T1000 (cell line): ENCODE results near the gene ZC3H14.
A peak's percentile ranks its signal among the peaks of the same experiment; 100 is the strongest.

Experiments
- DNase-seq: peaks from one replicate; lab custom pipeline; 2025; ENCODE audit warnings: mixed read lengths; lab: John Stamatoyannopoulos, UW

Gene ZC3H14

DNA sequence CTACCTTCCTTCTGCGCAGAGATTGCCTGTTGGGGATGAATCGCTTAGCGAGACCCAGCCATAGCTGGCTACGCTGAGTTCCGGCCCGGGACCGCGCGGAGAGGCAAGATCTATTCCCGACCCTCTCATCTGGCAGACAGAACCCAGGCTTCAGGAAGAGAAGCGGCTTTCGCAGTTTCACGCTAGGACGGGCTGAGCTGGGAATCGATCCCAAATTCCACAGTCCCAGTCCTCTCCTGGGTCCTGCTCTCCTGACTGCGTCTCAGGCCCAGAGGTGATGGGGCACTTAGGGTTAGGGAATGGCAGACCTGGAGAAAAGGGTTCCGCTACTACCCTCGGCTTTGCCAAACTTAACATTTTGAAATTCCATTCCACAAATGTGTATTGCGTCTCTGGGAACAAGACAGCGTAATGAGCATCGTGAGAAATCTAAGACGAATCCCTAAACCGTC, 10.8 kb upstream of the ZC3H14 start:
- DNase-seq = no peak

DNA sequence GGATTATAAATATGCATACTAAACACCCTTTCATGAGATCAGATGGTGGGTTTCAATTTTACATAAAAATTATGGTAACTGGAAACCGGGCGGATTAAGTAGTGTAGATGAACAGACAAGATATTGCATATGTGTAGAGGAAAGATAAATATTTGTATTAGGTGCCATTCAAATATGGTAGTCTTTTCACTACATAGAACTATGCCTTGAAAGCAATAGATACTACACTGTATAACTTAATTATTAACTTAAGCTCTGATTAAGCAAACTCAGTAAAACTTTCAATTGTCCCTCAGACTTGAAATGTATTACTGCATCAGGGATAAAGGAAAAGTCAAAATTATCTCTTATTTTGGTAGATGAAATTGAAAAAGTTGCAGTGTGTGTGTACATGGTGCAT, 10.0 kb upstream of the ZC3H14 start:
- DNase-seq = no peak

DNA sequence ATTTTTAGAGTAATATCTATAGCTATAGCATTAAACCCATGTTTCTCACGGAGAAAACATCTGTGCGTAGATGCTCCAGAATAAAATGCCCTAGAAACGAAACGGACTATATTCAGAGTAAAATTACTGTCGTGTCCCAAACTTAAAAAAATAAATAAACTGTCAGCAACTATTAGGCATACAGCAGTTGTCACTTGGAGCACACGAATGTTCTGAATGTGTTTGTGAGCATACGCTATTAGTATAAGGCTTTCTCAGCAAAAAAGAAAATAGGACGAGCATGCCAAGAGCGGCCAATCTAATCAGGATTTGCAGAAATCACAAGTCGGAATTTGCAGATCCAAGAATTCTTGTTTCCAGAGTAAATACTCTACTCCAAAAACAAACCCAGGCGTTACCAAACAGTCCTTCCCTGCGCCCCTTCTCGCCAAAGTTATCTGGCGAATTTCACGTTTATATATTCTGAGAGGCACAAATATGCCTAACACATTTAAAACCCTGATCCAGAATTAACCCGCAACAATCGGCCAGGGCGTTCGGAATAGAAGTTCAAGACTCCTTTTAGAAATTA, 8.9 kb upstream of the ZC3H14 start:
- no peak for DNase-seq

- DNase-seq = peak; percentile 77
Measured at GRCh38 chr14:88554457-88555286, 8.2 kb upstream of the ZC3H14 start, which contains the start of gene PTPN21. TSS of gene PTPN21 (minus strand) at chr14:88555007. CDS start at chr14:88550417, 4,590 bp downstream.

GRCh38 chr14:88556581-88556980, 6.3 kb upstream of the ZC3H14 start:
- DNase-seq = no peak

- no peak for DNase-seq
Measured at GRCh38 chr14:88559852-88560251, 3.0 kb upstream of the ZC3H14 start.

GRCh38 chr14:88562532-88562830, 356 bp upstream of the ZC3H14 start:
- no peak for DNase-seq

DNA sequence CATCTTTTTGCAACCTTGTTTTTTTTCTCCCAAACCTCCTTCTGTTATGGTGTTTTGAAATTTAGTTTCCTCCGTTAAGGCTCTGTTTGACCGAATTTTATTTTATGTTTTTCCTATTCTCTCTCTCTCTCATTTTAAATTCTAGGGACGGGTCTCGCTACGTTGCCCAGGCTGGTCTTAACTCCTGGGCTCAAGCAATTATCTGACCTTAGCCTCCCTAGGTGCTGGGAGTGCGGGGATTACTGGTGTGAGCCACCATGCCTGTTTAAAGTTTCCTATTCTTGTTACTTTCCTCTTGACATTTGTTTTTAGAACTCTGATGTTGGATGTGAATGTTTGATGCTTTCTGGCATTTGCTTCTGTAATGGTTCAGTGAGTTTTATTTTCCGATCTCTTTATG, 1.0 kb downstream of the ZC3H14 start:
- DNase-seq = no peak

GRCh38 chr14:88565427-88565826, 2.6 kb downstream of the ZC3H14 start:
- DNase-seq = no peak

DNA sequence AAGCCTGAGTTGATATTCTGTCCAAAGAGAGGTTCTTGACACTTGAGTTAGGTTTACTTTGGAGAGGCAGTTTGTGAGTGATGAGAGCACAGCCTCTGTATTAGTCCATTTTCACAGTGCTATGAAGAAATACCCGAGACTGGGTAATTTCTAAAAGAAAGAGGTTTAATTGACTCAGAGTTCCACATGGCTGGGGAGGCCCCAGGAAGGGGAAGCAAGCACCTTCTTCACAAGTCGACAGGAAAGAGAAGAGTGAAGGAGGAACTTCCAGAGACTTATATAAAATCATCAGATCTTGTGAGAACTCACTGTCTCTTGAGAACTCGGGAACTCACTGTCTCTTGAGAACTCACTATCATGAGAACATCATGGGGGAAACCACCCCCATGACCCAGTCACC, 5.4 kb downstream of the ZC3H14 start:
- DNase-seq = no peak

DNA sequence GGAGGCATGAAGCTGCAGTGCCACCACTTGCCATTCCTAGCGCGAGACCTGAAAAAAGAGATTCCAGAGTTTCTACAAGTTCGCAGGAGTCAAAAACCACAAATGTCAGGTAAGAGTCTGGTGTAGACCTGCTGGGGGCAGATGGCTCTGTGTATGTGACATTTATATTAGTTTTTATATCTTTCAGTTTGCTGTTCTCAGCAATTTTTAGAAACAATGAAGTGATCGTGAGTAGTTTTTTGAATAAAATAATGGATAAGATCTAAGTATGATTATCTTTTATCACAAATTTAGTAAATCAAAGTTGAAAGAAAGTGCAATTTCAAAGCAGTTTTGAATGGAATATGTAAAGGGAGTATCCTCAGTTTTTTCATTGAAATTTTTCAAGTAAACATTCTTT, 9.3 kb downstream of the ZC3H14 start:
- DNase-seq = no peak

DNA sequence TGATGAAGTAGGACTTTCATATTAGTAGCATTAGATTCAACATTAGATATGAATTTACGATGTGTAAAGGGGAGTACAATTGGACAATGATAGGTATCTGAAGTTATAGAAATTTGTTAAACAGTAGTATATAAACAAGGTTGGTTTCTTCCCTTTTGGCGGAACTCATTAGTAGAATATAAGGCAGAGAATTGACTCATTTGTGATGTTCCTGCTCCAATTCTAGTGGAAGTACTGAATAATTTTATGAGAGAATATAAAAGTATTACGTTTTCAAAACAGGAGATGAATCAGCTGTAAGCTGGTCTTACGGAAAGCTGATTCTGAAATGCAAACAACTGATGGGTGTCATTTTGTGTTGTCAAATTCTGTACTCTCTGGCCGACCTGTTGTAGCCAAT, 13.4 kb downstream of the ZC3H14 start:
- no peak for DNase-seq

GRCh38 chr14:88584451-88584850, 21.6 kb downstream of the ZC3H14 start:
- no peak for DNase-seq

- DNase-seq = no peak
Measured at GRCh38 chr14:88588081-88588480, 25.2 kb downstream of the ZC3H14 start.

DNA sequence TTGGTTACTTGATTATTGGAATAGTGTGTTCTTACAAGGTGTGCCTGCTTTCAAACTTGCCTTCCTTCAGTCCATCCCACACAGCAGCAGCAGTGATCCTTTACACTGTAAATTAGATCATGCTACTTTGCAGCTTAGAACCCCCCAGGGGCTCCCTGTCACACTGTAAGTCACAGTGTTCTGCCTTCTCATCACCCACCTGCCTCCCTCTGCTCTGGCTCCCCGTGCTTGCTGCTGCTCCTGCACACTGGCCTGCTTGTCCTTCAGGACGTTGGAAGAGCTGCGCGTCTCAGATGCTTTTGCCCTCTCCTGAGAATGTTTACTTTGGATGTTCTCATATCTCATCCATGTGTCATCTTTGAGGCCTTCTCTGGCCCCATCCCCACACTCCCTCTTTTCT, 27.3 kb downstream of the ZC3H14 start:
- no peak for DNase-seq

GRCh38 chr14:88592031-88592430, 29.2 kb downstream of the ZC3H14 start:
- DNase-seq = no peak

- no peak for DNase-seq
Measured at GRCh38 chr14:88597038-88597437, 34.2 kb downstream of the ZC3H14 start.

DNA sequence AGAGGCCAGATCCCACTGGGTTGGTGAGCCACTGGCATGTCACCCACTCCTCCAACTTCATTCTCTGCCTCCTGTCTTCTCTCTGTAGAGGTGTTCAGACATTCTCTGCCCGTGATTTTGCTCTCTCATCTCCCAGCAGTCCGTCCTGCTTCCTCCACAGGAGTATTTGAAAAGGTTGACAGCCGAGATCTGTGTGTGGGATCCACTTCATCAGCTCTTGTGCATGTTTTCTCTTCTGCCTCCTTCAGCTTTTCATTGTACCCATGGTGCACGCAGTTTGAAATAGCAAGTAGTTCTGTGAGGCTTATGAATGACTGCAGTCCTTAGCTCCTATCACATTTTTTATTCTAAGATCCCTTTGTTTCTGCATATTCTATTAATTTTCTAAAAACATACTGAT, 34.8 kb downstream of the ZC3H14 start:
- DNase-seq = no peak

DNA sequence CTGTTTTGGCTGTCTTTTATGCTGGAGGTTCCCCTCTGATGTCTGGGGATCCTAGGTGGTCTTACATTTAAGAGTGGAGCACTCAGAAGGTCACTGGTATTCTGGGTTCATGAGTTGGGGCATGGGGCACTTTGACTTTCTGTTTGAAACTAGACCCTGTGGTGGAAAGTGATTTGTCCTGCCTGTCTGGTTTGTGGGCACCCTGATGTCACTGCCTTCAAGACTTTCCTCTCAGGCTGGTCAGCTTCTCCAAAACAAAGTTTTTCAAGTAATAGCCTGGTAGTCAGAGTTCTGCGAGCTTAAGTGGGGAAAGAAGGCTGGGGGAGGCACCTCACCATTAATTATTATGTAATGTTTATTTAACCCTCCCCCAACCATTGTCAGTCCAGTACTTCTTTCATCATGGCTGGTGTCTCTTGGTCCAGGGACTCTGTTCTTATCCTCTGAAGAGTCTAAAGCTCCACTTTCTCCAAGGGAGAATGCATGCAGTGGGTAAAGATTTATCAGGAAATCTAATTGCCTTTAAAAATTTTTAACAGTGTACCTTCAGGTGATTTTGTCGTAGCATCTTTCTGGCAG, 35.3 kb downstream of the ZC3H14 start:
- no peak for DNase-seq

DNA sequence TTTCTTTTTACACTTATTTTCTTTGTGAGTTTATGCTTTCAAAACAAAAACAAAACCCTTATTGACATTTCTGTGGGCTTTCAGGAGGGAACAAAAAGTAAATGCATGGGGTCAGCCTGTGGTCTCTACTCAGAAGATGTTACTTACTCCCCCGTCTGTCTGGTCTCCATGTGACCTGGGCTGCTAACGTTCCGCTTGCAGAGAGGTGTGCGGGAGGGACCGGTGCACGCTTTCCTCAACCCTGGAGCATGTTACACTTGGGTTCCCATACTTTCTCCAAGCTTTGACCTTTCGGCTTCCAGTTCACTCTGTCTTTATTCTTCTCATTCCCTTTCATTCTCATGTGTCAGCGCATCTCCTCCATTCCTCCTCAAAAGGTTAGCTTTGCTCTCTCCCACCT, 36.5 kb downstream of the ZC3H14 start:
- no peak for DNase-seq

DNA sequence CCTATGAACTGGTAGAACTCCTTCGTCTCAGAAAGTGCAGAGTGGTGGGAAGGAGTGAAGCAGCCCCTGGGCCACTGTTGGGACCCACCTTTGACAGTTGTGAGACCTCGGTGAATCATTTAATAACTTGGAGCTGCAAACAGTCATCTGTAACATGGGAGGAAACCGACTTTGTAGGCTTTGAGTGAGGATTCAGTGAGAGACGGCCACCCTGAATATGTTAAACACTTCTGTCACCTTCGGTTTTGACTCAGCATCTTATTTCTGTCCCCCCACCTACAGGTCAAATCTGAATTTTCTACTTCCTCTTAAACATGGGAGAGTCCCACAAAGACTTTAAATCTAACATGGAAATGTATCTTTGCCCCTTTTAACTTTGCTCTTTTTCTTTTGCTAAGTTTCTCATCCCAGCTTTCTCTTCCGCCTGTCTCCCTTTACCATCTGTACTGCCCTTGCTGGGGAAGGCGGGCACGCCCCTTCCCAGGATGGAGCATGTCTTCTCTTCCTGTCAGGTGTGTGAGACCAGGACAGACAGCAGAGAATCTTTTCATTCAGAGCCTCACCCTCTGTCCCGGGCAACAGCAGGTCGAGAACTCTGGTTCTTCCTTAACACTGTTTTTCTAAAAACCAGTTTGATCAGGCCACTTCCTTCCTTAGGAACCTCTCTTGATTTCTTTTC, 37.1 kb downstream of the ZC3H14 start:
- no peak for DNase-seq

- DNase-seq = no peak
Measured at GRCh38 chr14:88604212-88604611, 41.4 kb downstream of the ZC3H14 start.

- no peak for DNase-seq
Measured at GRCh38 chr14:88605594-88605993, 42.8 kb downstream of the ZC3H14 start.
